Heart right ventricle (tissue), 16 donors: ENCODE measurements around the gene INKA1. TPM values are rescaled to one million over a fixed set of nuclear protein-coding genes. Genes with fewer than 3 reads are reported as not detected.
"Not testable (repeated sequence)": the region's sequence is repeated elsewhere in the genome, so short reads cannot be mapped to it uniquely, and the experiment has no call there.

Source experiments
- ATAC-seq, 8 donors: fragments of 200-7000 bp; cut with Tn5 transposase; one replicate each; pipeline ENCODE4 v1.9.1; 2020; ENCODE audit warnings: mild to moderate bottlenecking in 8 of 8, moderate library complexity in 8 of 8, moderate number of reproducible peaks in 1 of 8
- DNase-seq, 2 donors: peaks; one replicate each; pipeline ENCODE4 v3.0.0-alpha.2; 2020
- H3K27ac ChIP-seq, 10 donors: fragments of 200-600 bp; sonication (generic) in 2 of 10; one replicate each; pipeline versions ENCODE4 v1.5.0 to v1.8.0; 2020 to 2022; ENCODE audit warnings: mild to moderate bottlenecking in 3 of 10
- H3K27me3 ChIP-seq, 7 donors: fragments of 200-600 bp; one replicate each; pipeline ENCODE4 v1.8.0; 2021 to 2022; ENCODE audit warnings: mild to moderate bottlenecking in 2 of 7
- H3K36me3 ChIP-seq, 9 donors: fragments of 200-600 bp; sonication (generic) in 1 of 9; one replicate each; pipeline versions ENCODE4 v1.5.0 to v1.8.0; 2020 to 2022; ENCODE audit warnings: mild to moderate bottlenecking in 2 of 9
- H3K4me1 ChIP-seq, 9 donors: fragments of 200-600 bp; sonication (generic) in 1 of 9; one replicate each; pipeline versions ENCODE4 v1.5.0 to v1.8.0; 2020 to 2022; ENCODE audit warnings: mild to moderate bottlenecking in 4 of 9
- H3K4me3 ChIP-seq, 10 donors: fragments of 200-600 bp; sonication (generic) in 2 of 10; one replicate each; pipeline versions ENCODE4 v1.5.0 to v1.8.0; 2020 to 2022; ENCODE audit warnings: mild to moderate bottlenecking in 7 of 10, moderate library complexity in 2 of 10
- H3K9me3 ChIP-seq, 11 donors: fragments of 200-600 bp in 10 of 11; sonication (generic) in 2 of 11; one replicate each; pipeline versions ENCODE4 v1.5.0 to v1.8.0; 2013 to 2022; ENCODE audit warnings: mild to moderate bottlenecking in 2 of 11, control low read depth in 1 of 11, moderate library complexity in 1 of 11
- CTCF ChIP-seq, 9 donors: fragments of 200-600 bp; sonication (generic) in 2 of 9; IDR thresholded peaks; one replicate each; pipeline versions ENCODE4 v1.5.0 to v1.8.0; 2021 to 2022; ENCODE audit warnings: antibody characterized with exemption in 9 of 9, mild to moderate bottlenecking in 5 of 9, moderate library complexity in 1 of 9
- WGBS, 2 donors: extraction: QIAGEN DNeasy Blood & Tissue Kit; methylation state at CpG; one replicate each; pipeline ENCODE4 v1.1.7; 2013; ENCODE audit warnings: inconsistent platforms in 1 of 2; 5-methylcytosine and 5-hydroxymethylcytosine counted together
- intact Hi-C, 10 donors: fragments of 100-400 bp; cut with DNase I; formaldehyde crosslinking; loops; one replicate each; pipeline versions ENCODE4 v1.11.1 to v1.14.2; 2022
- polyA plus RNA-seq, 2 donors: library from polyadenylated mRNA; stranded (reverse); fragments of 200-250 nt; gene quantifications; one replicate each; pipeline ENCODE4 v1.2.3, GENCODE V29; 2013
- total RNA-seq, 10 donors: library from RNA; stranded (reverse); fragmentation: NEBNext Ultra II Directional in 3 of 10; extraction: Animal tissue kit (Norgen Biotek cat#: 25700) in 3 of 10; gene quantifications; one replicate each; pipeline versions ENCODE4 v1.2.1 to v1.2.4, GENCODE V29; 2021 to 2023
- donor health status: Arrhythmogenic right ventricular cardiomyopathy.
- donor health status: ischemic (EF 13 %, LVEDD 7.1; RV severe dilation, severe dysfunction).
- donor health status: healthy with polysubstance abuse.
- donor health status: DM: no; HTN: yes; CAD: no.
- donor health status: DM: no; HTN: no; CAD: no.
- donor health status: ischemic (EF 25% LVEDD 6.9; RV normal size, moderate dysfunction).
- donor health status: ischemic (EF 25% LVEDD 5.7; RV mildly dilated, moderate dysfunction).
- donor health status: healthy.
- donor health status: DM: yes; HTN: yes; CAD: no.
- donor health status: Ischemic cardiomyopathy.
- donor health status: ischemic (EF 35%, LVEDD 5.7; RV mildly dilated, moderate dysfunction).
- donor health status: nonischemic (EF 11% LVEDD 7.7; RV severe dilation, severe dysfunction).
- donor health status: DM: yes; HTN: yes; CAD: no.
- donor health status: PGD.
- donor health status: ischemic (EF 29% LVEDD 5.4; RV normal size, mild dysfunction).
- donor health status: nonischemic (EF 23%, LVEDD 6.1; RV moderate dilation, normal function).

Gene INKA1
- total and polyA plus RNA-seq, 12 donors = 1.8 to 8.6 (median 3.4) TPM

- DNase-seq (no peak), ATAC-seq (no peak)
- Histone ChIP-seq H3K36me3 (peaks cover 0 to 46% (median 0%) of the 10 kb centered on the region in 9 donors), H3K4me1 (peaks cover 0 to 6% (median 0%) of the 10 kb centered on the region in 9 donors), H3K27ac (no peak overlapping the region), H3K27me3 (no peaks in the 10 kb centered on the region), H3K4me3 (no peak overlapping the region), H3K9me3 (no peaks in the 10 kb centered on the region)
- intact Hi-C loops = no loop called here
- no peak for TF ChIP-seq CTCF (IDR thresholded peaks at IDR 0.05)
Measured at GRCh38 chr3:49769926-49770325, 33.1 kb upstream of the INKA1 start.

- ATAC-seq = no peak
- TF ChIP-seq CTCF (IDR thresholded peaks at IDR 0.05) = no peak
- Histone ChIP-seq H3K4me1 (peaks cover 0 to 13% (median 5%) of the 10 kb centered on the region in 9 donors), H3K9me3 (no peaks in the 10 kb centered on the region), H3K27me3 (no peaks in the 10 kb centered on the region), H3K36me3 (peaks cover 0 to 40% (median 0%) of the 10 kb centered on the region in 9 donors), H3K4me3 (no peak overlapping the region), H3K27ac (no peak overlapping the region)
- WGBS, 2 donors = 82 to 87% methylated on average over 1 of the region's 1 CpG
- intact Hi-C loops = no loop called here
- DNase-seq = no peak
Measured at GRCh38 chr3:49771340-49771938, 31.6 kb upstream of the INKA1 start.

- H3K4me3 ChIP-seq = no peak overlapping the region
- H3K4me1 ChIP-seq = peaks cover 0 to 13% (median 5%) of the 10 kb centered on the region in 9 donors
- no peak for ATAC-seq
- intact Hi-C loops = no loop called here
- H3K27me3 ChIP-seq = no peaks in the 10 kb centered on the region
- H3K27ac ChIP-seq = no peak overlapping the region
- 96% methylated on average over 2 of the region's 2 CpGs for WGBS, 2 donors
- no peaks in the 10 kb centered on the region for H3K9me3 ChIP-seq
- no peak for TF ChIP-seq CTCF (IDR thresholded peaks at IDR 0.05)
- H3K36me3 ChIP-seq = peaks cover 0 to 52% (median 5%) of the 10 kb centered on the region in 9 donors
- no peak for DNase-seq
Measured at GRCh38 chr3:49772703-49773102, 30.4 kb upstream of the INKA1 start.

- no peak overlapping the region for H3K27ac ChIP-seq
Measured at GRCh38 chr3:49775538-49775937, 27.5 kb upstream of the INKA1 start.

GRCh38 chr3:49776101-49776500 is 27.0 kb upstream of the INKA1 start:
- H3K27me3 ChIP-seq, H3K9me3 ChIP-seq, ATAC-seq, DNase-seq, H3K27ac ChIP-seq, H3K4me3 ChIP-seq, intact Hi-C loops: not testable (repeated sequence)
- Histone ChIP-seq H3K4me1 (peaks cover 3 to 23% (median 14%) of the 10 kb centered on the region in 9 donors), H3K36me3 (peaks cover 0 to 43% (median 5%) of the 10 kb centered on the region in 9 donors)
- 93% methylated on average over 8 of the region's 8 CpGs for WGBS, 2 donors

More at GRCh38 chr3:49775538-49775937, 27.5 kb upstream of the INKA1 start:
- no peak for TF ChIP-seq CTCF (IDR thresholded peaks at IDR 0.05)
- WGBS, 2 donors = 27 to 56% methylated on average over 3 of the region's 3 CpGs
- H3K27me3 ChIP-seq = no peaks in the 10 kb centered on the region
- intact Hi-C loops = no loop called here
- no peak for DNase-seq
- peaks cover 0 to 41% (median 5%) of the 10 kb centered on the region in 9 donors for H3K36me3 ChIP-seq
- no peaks in the 10 kb centered on the region for H3K9me3 ChIP-seq
- peaks cover 2 to 17% (median 9%) of the 10 kb centered on the region in 9 donors for H3K4me1 ChIP-seq
- ATAC-seq = peak in 3 of 8 donors; percentile 60 to 66 (median 65)
- H3K4me3 ChIP-seq = no peak overlapping the region
